OCI-LY1 (cell line): ENCODE data around the gene FREM3.

ENCODE experiments used
- CTCF ChIP-seq: fragments of 200-600 bp; sonication (generic), shearing (Covaris generic); IDR thresholded peaks from 2 replicates; pipeline ENCODE4 v1.5.1; 2017; ENCODE audit warnings: mild to moderate bottlenecking, antibody characterized with exemption, low read length, moderate library complexity, mixed read lengths
- EZH2 ChIP-seq: fragments of 200-600 bp; sonication (generic), shearing (Covaris generic); IDR thresholded peaks from 2 replicates; pipeline ENCODE4 v1.8.0; 2017; ENCODE audit warnings: borderline replicate concordance, mixed run types, mild to moderate bottlenecking, antibody characterized with exemption, low read length, moderate library complexity, mixed read lengths

DNA sequence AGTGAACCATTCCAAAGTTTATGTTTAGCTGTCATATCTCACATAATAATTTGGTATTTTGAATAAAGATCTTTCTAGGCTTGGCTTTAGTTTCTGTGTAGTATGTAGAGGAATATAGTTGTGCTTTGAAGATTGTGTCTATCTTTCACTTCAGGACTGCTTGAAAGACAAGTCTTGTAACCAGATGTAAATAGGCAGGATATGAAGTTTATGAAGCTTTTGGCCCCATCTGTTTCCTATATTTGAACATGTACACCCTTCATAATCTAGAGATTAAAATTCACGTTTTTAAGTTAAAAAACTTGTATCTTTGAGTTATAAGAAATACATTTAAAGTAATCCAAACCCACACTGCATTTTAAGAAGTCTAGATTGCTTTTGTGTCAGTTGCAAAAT lies 11.7 kb upstream of the FREM3 start:
- TF ChIP-seq EZH2, result no peak
- TF ChIP-seq CTCF, result no peak
